Upper lobe of left lung (tissue), 4 donors: Measurements from ENCODE around the gene CPTP.

Source experiments
- EP300 ChIP-seq, 4 donors: sonication (generic); formaldehyde crosslinking; IDR thresholded peaks; one replicate each; pipeline ENCODE4 v1.5.1; 2017; ENCODE audit warnings: antibody characterized with exemption in 4 of 4, control low read depth in 2 of 4
- POLR2A ChIP-seq, 4 donors: fragments of 450-650 bp; IDR thresholded peaks; one replicate each; pipeline ENCODE4 v1.5.1; 2016 to 2017; ENCODE audit warnings: antibody characterized with exemption in 4 of 4, mild to moderate bottlenecking in 2 of 4

DNA sequence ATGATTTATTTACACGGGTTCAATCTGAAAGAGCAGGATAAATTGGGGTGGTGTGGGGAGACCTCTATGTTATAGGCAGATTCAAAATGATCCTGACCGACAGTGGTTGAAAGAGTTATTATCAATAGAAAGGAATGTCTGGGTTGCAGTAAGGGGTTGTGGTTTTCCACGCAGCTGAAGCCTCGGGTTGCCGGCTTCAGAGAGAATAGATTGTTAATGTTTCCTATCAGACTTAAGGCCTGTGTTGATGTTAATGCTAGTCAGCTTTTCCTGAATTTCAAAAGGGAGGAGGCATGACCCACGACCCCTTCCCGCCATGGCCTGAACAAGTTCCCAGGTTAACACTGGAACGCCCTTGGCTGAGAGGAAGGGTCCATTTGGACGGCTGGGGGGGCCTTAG is 48.8 kb upstream of the CPTP start:
- TF ChIP-seq EP300 (IDR thresholded peaks at IDR 0.05) (no peak), POLR2A (IDR thresholded peaks at IDR 0.05) (no peak)
